GM12801 (cell line): ENCODE measurements around the gene ZWILCH.

Experiments
- TF ChIP-seq, protein P1 (sequence below): IDR thresholded peaks from one replicate; pipeline ENCODE4 v1.5.1; 2011; ENCODE audit warnings: control low read depth; ENCODE audit not compliant: insufficient read length; ENCODE audit errors: extremely low read depth

ZWILCH gene

DNA sequence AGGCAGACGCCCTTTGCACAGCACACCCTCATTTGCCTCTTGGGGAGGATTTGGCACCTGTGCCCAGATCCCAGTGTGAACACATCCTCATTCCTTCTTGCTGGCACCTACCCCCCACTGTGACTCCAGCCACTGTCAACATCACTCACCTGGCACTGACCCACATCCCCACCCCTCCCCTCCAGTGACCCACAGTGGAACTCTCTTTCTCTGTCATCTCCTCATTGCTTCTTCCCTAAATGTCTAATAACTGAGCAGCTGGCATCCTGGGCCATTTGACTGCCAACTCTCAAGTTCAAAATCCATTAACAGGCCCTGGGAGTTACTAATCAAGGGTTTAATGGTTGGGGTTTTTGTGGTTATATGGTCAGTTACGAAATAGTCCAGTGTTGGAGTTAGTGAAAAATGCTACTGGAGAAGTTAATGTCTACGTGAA, 22.0 kb upstream of the ZWILCH start:
- TF ChIP-seq, protein P1, sequence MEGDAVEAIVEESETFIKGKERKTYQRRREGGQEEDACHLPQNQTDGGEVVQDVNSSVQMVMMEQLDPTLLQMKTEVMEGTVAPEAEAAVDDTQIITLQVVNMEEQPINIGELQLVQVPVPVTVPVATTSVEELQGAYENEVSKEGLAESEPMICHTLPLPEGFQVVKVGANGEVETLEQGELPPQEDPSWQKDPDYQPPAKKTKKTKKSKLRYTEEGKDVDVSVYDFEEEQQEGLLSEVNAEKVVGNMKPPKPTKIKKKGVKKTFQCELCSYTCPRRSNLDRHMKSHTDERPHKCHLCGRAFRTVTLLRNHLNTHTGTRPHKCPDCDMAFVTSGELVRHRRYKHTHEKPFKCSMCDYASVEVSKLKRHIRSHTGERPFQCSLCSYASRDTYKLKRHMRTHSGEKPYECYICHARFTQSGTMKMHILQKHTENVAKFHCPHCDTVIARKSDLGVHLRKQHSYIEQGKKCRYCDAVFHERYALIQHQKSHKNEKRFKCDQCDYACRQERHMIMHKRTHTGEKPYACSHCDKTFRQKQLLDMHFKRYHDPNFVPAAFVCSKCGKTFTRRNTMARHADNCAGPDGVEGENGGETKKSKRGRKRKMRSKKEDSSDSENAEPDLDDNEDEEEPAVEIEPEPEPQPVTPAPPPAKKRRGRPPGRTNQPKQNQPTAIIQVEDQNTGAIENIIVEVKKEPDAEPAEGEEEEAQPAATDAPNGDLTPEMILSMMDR: no peak

DNA sequence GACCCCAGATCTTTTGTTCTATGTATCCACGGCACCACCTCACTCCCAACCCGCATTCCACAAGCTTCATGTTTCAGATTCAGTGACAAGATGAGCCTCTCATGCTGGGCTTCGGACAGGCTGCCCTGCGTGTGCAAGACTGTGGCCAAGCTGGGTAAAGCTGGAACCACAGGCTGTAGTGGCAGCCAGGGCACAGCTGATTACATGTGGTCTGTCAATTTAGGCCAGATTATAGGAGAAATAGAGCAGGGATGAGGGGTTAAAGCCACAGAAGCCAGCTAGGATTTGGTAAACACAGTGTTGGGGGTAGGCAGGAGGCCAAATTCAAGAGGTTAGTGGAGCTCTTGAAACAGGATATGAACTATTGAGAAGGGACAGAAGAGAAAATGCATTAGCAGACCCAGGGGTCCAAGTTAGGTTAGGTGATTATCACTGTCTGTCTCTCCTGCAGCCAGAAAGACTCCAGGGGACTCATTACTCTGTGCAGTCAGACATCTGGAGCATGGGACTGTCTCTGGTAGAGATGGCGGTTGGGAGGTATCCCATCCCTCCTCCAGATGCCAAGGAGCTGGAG, 20.5 kb upstream of the ZWILCH start:
- TF ChIP-seq, protein P1: no peak

- TF ChIP-seq, protein P1: no peak
These were observed 18.2 kb upstream of the ZWILCH start for GRCh38 chr15:66486887-66487286.

GRCh38 chr15:66488525-66488924, 16.6 kb upstream of the ZWILCH start:
- TF ChIP-seq, protein P1: no peak

- TF ChIP-seq, protein P1: no peak
These were observed 15.8 kb upstream of the ZWILCH start for GRCh38 chr15:66489179-66489791.

GRCh38 chr15:66491846-66492245, 13.3 kb upstream of the ZWILCH start:
- TF ChIP-seq, protein P1: no peak

DNA sequence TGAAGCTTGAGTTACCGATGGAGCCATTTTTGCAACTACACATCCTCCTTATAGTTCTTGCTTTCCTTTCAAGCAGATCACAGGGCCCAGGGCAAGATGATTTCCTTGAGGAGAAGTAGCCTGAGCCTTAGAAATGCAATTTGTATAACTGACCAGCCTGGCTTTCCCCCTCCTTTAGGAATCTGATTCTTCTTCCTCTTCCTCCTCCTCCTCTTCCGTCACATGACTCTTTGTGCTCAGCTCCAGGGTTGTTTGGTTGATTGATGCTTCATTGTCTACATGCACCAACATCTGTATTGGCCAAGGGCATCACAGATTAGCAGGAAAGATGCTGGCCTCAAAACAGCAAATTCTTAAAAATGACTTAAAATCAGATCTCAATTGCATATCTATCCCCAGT, 10.9 kb upstream of the ZWILCH start:
- TF ChIP-seq, protein P1: no peak
